WTC11 (cell line): Measurements from ENCODE around the gene CUEDC1. TPM values are rescaled to one million over a fixed set of nuclear protein-coding genes. Genes with fewer than 3 reads are reported as not detected.

Source experiments
- ATAC-seq: fragments of 200-7000 bp; cut with Tn5 transposase; 2 replicates; pipeline ENCODE4 v1.10.0; 2021; ENCODE audit warnings: mild to moderate bottlenecking, moderate library complexity
- CTCF ChIA-PET: fragments of 300-600 bp; sonication (Branson Sonifier 250); formaldehyde crosslinking; loops from one replicate; lab custom pipeline; 2021; ENCODE audit warnings: antibody characterized with exemption; lab: Charles Lee
- POLR2A ChIA-PET: fragments of 350-600 bp; sonication (Branson Sonifier 250); formaldehyde crosslinking; loops from one replicate; lab custom pipeline; 2021; ENCODE audit warnings: antibody characterized with exemption; lab: Charles Lee
- DNase-seq: peaks from one replicate; pipeline ENCODE4 v3.0.0; 2021; ENCODE audit warnings: low spot score
- H3K27ac Mint-ChIP-seq: 2 replicates; pipeline ENCODE4 v1.8.0; 2021; ENCODE audit warnings: mixed read lengths
- H3K27me3 Mint-ChIP-seq: 2 replicates; pipeline ENCODE4 v1.8.0; 2021; ENCODE audit warnings: low read depth, mild to moderate bottlenecking, moderate library complexity, mixed read lengths
- H3K36me3 Mint-ChIP-seq: 2 replicates; pipeline ENCODE4 v1.8.0; 2021; ENCODE audit warnings: mixed read lengths
- H3K4me1 Mint-ChIP-seq: 2 replicates; pipeline ENCODE4 v1.8.0; 2022; ENCODE audit warnings: mixed read lengths
- H3K4me3 Mint-ChIP-seq: 2 replicates; pipeline ENCODE4 v1.8.0; 2021; ENCODE audit warnings: mild to moderate bottlenecking, moderate library complexity, mixed read lengths
- H3K9me3 Mint-ChIP-seq: 2 replicates; pipeline ENCODE4 v1.8.0; 2021; ENCODE audit warnings: mixed read lengths
- ARID4B ChIP-seq: sonication (generic); formaldehyde crosslinking; IDR thresholded peaks from 2 replicates; pipeline ENCODE4 v1.8.0; 2023; ENCODE audit warnings: missing genetic modification reagents, mild to moderate bottlenecking, borderline replicate concordance
- ATF6 ChIP-seq: sonication (generic); formaldehyde crosslinking; IDR thresholded peaks from 2 replicates; pipeline ENCODE4 v1.8.1; 2023; ENCODE audit warnings: mild to moderate bottlenecking, missing genetic modification reagents
- EMX1 ChIP-seq: fragments of 250-450 bp; sonication (Bioruptor Pico); IDR thresholded peaks from 2 replicates; pipeline ENCODE4 v1.8.0; 2021; ENCODE audit warnings: mild to moderate bottlenecking
- ESRRA ChIP-seq: sonication (generic); formaldehyde crosslinking; IDR thresholded peaks from 2 replicates; pipeline ENCODE4 v1.8.1; 2022; ENCODE audit warnings: mild to moderate bottlenecking, missing genetic modification reagents, borderline replicate concordance
- ETV6 ChIP-seq: sonication (generic); formaldehyde crosslinking; IDR thresholded peaks from 2 replicates; pipeline ENCODE4 v1.8.1; 2022; ENCODE audit warnings: mild to moderate bottlenecking, missing genetic modification reagents
- FOXK1 ChIP-seq: sonication (generic); formaldehyde crosslinking; IDR thresholded peaks from 2 replicates; pipeline ENCODE4 v1.8.0; 2022; ENCODE audit warnings: mild to moderate bottlenecking, moderate library complexity, missing genetic modification reagents
- GABPB1 ChIP-seq: sonication (generic); formaldehyde crosslinking; IDR thresholded peaks from 2 replicates; pipeline ENCODE4 v1.8.1; 2023; ENCODE audit warnings: mild to moderate bottlenecking, missing genetic modification reagents
- JUN ChIP-seq: sonication (generic); formaldehyde crosslinking; IDR thresholded peaks from 2 replicates; pipeline ENCODE4 v1.8.0; 2023; ENCODE audit warnings: mild to moderate bottlenecking, missing genetic modification reagents
- KAT7 ChIP-seq: sonication (generic); formaldehyde crosslinking; IDR thresholded peaks from 2 replicates; pipeline ENCODE4 v1.8.1; 2023; ENCODE audit warnings: missing genetic modification reagents, mild to moderate bottlenecking, borderline replicate concordance
- MAX ChIP-seq: sonication (generic); formaldehyde crosslinking; IDR thresholded peaks from 2 replicates; pipeline ENCODE4 v1.8.0; 2022; ENCODE audit warnings: mild to moderate bottlenecking, missing genetic modification reagents
- PREB ChIP-seq: sonication (generic); formaldehyde crosslinking; IDR thresholded peaks from 2 replicates; pipeline ENCODE4 v1.8.1; 2022; ENCODE audit warnings: mild to moderate bottlenecking, missing genetic modification reagents, moderate library complexity, borderline replicate concordance
- RELA ChIP-seq: sonication (generic); formaldehyde crosslinking; IDR thresholded peaks from 2 replicates; pipeline ENCODE4 v1.8.1; 2022; ENCODE audit warnings: missing genetic modification reagents, mild to moderate bottlenecking, borderline replicate concordance
- SMAD3 ChIP-seq: sonication (generic); formaldehyde crosslinking; IDR thresholded peaks from 2 replicates; pipeline ENCODE4 v1.8.0; 2022; ENCODE audit warnings: missing genetic modification reagents, mild to moderate bottlenecking, borderline replicate concordance
- STAT6 ChIP-seq: sonication (generic); formaldehyde crosslinking; conservative IDR thresholded peaks from 2 replicates; pipeline ENCODE4 v1.8.1; 2023; ENCODE audit warnings: mild to moderate bottlenecking, low read depth, missing genetic modification reagents, moderate library complexity
- TCF7 ChIP-seq: sonication (generic); formaldehyde crosslinking; IDR thresholded peaks from 2 replicates; pipeline ENCODE4 v1.8.0; 2022; ENCODE audit warnings: mild to moderate bottlenecking, low read depth, missing genetic modification reagents, moderate library complexity
- TEAD1 ChIP-seq: sonication (generic); formaldehyde crosslinking; IDR thresholded peaks from 2 replicates; pipeline ENCODE4 v1.8.0; 2022; ENCODE audit warnings: mild to moderate bottlenecking, missing genetic modification reagents
- USF1 ChIP-seq: sonication (generic); formaldehyde crosslinking; IDR thresholded peaks from 2 replicates; pipeline ENCODE4 v1.8.0; 2022; ENCODE audit warnings: mild to moderate bottlenecking, missing genetic modification reagents
- USF2 ChIP-seq: sonication (generic); formaldehyde crosslinking; IDR thresholded peaks from 2 replicates; pipeline ENCODE4 v1.8.1; 2023; ENCODE audit warnings: mild to moderate bottlenecking, missing genetic modification reagents, moderate library complexity
- ZNF121 ChIP-seq: sonication (generic); formaldehyde crosslinking; IDR thresholded peaks from 2 replicates; pipeline ENCODE4 v1.8.0; 2023; ENCODE audit warnings: missing genetic modification reagents
- ZNF219 ChIP-seq: sonication (generic); formaldehyde crosslinking; IDR thresholded peaks from 2 replicates; pipeline ENCODE4 v1.8.0; 2023; ENCODE audit warnings: missing genetic modification reagents, mild to moderate bottlenecking, borderline replicate concordance
- ZNF232 ChIP-seq: sonication (generic); formaldehyde crosslinking; IDR thresholded peaks from 2 replicates; pipeline ENCODE4 v1.8.0; 2022; ENCODE audit warnings: mild to moderate bottlenecking, missing genetic modification reagents
- ZNF263 ChIP-seq: sonication (generic); formaldehyde crosslinking; IDR thresholded peaks from 2 replicates; pipeline ENCODE4 v1.8.1; 2022; ENCODE audit warnings: low read depth, mild to moderate bottlenecking, moderate library complexity, missing genetic modification reagents
- ZNF416 ChIP-seq: fragments of 250-450 bp; sonication (Bioruptor Pico); IDR thresholded peaks from 2 replicates; pipeline ENCODE4 v1.9.0; 2021; ENCODE audit warnings: mild to moderate bottlenecking, inconsistent platforms
- total RNA-seq: library from RNA; stranded (reverse); gene quantifications from 3 replicates; pipeline ENCODE4 v1.2.3, GENCODE V29; 2021

Gene CUEDC1
- total RNA-seq, 1 experiment from 2014 or later: 12.2 TPM

- H3K9me3 Mint-ChIP-seq: no peaks in the 10 kb centered on the region
- no peak for TF ChIP-seq ZNF416 (CRISPR knock-in tag)
- TF ChIP-seq FOXK1 (CRISPR knock-in tag): peak; percentile 97
- no peak for TF ChIP-seq RELA (CRISPR knock-in tag)
- TF ChIP-seq ZNF232: 0 out of 2 replicates have a peak, but pooled peaks have one; percentile 54
- TF ChIP-seq KAT7 (CRISPR knock-in tag): 0 out of 2 replicates have a peak, but pooled peaks have one; percentile 30
- TF ChIP-seq PREB (CRISPR knock-in tag): peak; percentile 12; the same call in 1 of the 2 replicates
- TF ChIP-seq ESRRA: no peak
- TF ChIP-seq STAT6 (CRISPR knock-in tag): no peak
- peak; percentile 87; the same call in 1 of the 2 replicates for TF ChIP-seq TEAD1 (CRISPR knock-in tag)
- no peak for TF ChIP-seq ZNF219 (CRISPR knock-in tag)
- TF ChIP-seq JUN: no peak
- TF ChIP-seq ETV6 (CRISPR knock-in tag): peak; percentile 99
- peak; percentile 43 for TF ChIP-seq USF1 (CRISPR knock-in tag)
- TF ChIP-seq ZNF121 (CRISPR knock-in tag): 0 out of 2 replicates have a peak, but pooled peaks have one; percentile 11
- no peak for TF ChIP-seq EMX1 (CRISPR knock-in tag)
- 0 out of 2 replicates have a peak, but pooled peaks have one; percentile 12 for TF ChIP-seq USF2 (CRISPR knock-in tag)
- 0 out of 2 replicates have a peak, but pooled peaks have one; percentile 66 for TF ChIP-seq ZNF263 (CRISPR knock-in tag)
- TF ChIP-seq ARID4B (CRISPR knock-in tag): peak; percentile 87; the same call in 1 of the 2 replicates
- TF ChIP-seq ATF6 (CRISPR knock-in tag): no peak
- peak; percentile 94 for TF ChIP-seq MAX (CRISPR knock-in tag)
- TF ChIP-seq GABPB1 (CRISPR knock-in tag): peak; percentile 96
- TF ChIP-seq TCF7: no peak
- TF ChIP-seq SMAD3: peak; percentile 68; the same call in 1 of the 2 replicates
Measured at GRCh38 chr17:57849874-57850754, 105.1 kb downstream of the CUEDC1 start, which contains the start of gene MRPS23. Gene MRPS23 (minus strand): TSS chr17:57850044. CDS start chr17:57850010, 34 bp downstream.

More at GRCh38 chr17:57849874-57850754, 105.1 kb downstream of the CUEDC1 start, which contains the start of gene MRPS23:
- CTCF ChIA-PET: interaction anchor here (0.6 to 1.4 kb wide), 12 partner anchors 11 to 323 kb away, joined by 3 to 9 read pairs (median 4); partner anchors contain the start of gene CUEDC1
- Mint-ChIP-seq H3K27me3 (no peaks in the 10 kb centered on the region), H3K4me1 (peaks cover 30% of the 10 kb centered on the region), H3K36me3 (peaks cover 20% of the 10 kb centered on the region), H3K27ac (peak within 1 kb of the TSS; percentile 98), H3K4me3 (peak within 1 kb of the TSS; percentile 96)
- DNase-seq (peak; percentile 98), ATAC-seq (peak; percentile 91)
- POLR2A ChIA-PET: interaction anchor here (0.5 to 1.4 kb wide), 9 partner anchors 11 to 234 kb away, joined by 3 to 10 read pairs (median 4); partner anchors contain the start of genes DYNLL2 and SRSF1
